Heart right ventricle (tissue), 16 donors: ENCODE measurements around the gene CNDP2. TPM values are rescaled to one million over a fixed set of nuclear protein-coding genes. Genes with fewer than 3 reads are reported as not detected.
A peak's percentile ranks its signal among the peaks of the same experiment; 100 is the strongest.

Experiments used
- ATAC-seq, 8 donors: fragments of 200-7000 bp; cut with Tn5 transposase; one replicate each; pipeline ENCODE4 v1.9.1; 2020; ENCODE audit warnings: mild to moderate bottlenecking in 8 of 8, moderate library complexity in 8 of 8, moderate number of reproducible peaks in 1 of 8
- DNase-seq, 2 donors: peaks; one replicate each; pipeline ENCODE4 v3.0.0-alpha.2; 2020
- H3K27ac ChIP-seq, 10 donors: fragments of 200-600 bp; sonication (generic) in 2 of 10; one replicate each; pipeline versions ENCODE4 v1.5.0 to v1.8.0; 2020 to 2022; ENCODE audit warnings: mild to moderate bottlenecking in 3 of 10
- H3K27me3 ChIP-seq, 7 donors: fragments of 200-600 bp; one replicate each; pipeline ENCODE4 v1.8.0; 2021 to 2022; ENCODE audit warnings: mild to moderate bottlenecking in 2 of 7
- H3K36me3 ChIP-seq, 9 donors: fragments of 200-600 bp; sonication (generic) in 1 of 9; one replicate each; pipeline versions ENCODE4 v1.5.0 to v1.8.0; 2020 to 2022; ENCODE audit warnings: mild to moderate bottlenecking in 2 of 9
- H3K4me1 ChIP-seq, 9 donors: fragments of 200-600 bp; sonication (generic) in 1 of 9; one replicate each; pipeline versions ENCODE4 v1.5.0 to v1.8.0; 2020 to 2022; ENCODE audit warnings: mild to moderate bottlenecking in 4 of 9
- H3K4me3 ChIP-seq, 10 donors: fragments of 200-600 bp; sonication (generic) in 2 of 10; one replicate each; pipeline versions ENCODE4 v1.5.0 to v1.8.0; 2020 to 2022; ENCODE audit warnings: mild to moderate bottlenecking in 7 of 10, moderate library complexity in 2 of 10
- H3K9me3 ChIP-seq, 11 donors: fragments of 200-600 bp in 10 of 11; sonication (generic) in 2 of 11; one replicate each; pipeline versions ENCODE4 v1.5.0 to v1.8.0; 2013 to 2022; ENCODE audit warnings: mild to moderate bottlenecking in 2 of 11, control low read depth in 1 of 11, moderate library complexity in 1 of 11
- CTCF ChIP-seq, 9 donors: fragments of 200-600 bp; sonication (generic) in 2 of 9; IDR thresholded peaks; one replicate each; pipeline versions ENCODE4 v1.5.0 to v1.8.0; 2021 to 2022; ENCODE audit warnings: antibody characterized with exemption in 9 of 9, mild to moderate bottlenecking in 5 of 9, moderate library complexity in 1 of 9
- WGBS, 2 donors: extraction: QIAGEN DNeasy Blood & Tissue Kit; methylation state at CpG; one replicate each; pipeline ENCODE4 v1.1.7; 2013; ENCODE audit warnings: inconsistent platforms in 1 of 2; 5-methylcytosine and 5-hydroxymethylcytosine counted together
- intact Hi-C, 10 donors: fragments of 100-400 bp; cut with DNase I; formaldehyde crosslinking; loops; one replicate each; pipeline versions ENCODE4 v1.11.1 to v1.14.2; 2022
- polyA plus RNA-seq, 2 donors: library from polyadenylated mRNA; stranded (reverse); fragments of 200-250 nt; gene quantifications; one replicate each; pipeline ENCODE4 v1.2.3, GENCODE V29; 2013
- total RNA-seq, 10 donors: library from RNA; stranded (reverse); fragmentation: NEBNext Ultra II Directional in 3 of 10; extraction: Animal tissue kit (Norgen Biotek cat#: 25700) in 3 of 10; gene quantifications; one replicate each; pipeline versions ENCODE4 v1.2.1 to v1.2.4, GENCODE V29; 2021 to 2023
- donor health status: Arrhythmogenic right ventricular cardiomyopathy.
- donor health status: ischemic (EF 13 %, LVEDD 7.1; RV severe dilation, severe dysfunction).
- donor health status: healthy with polysubstance abuse.
- donor health status: DM: no; HTN: yes; CAD: no.
- donor health status: DM: no; HTN: no; CAD: no.
- donor health status: ischemic (EF 25% LVEDD 6.9; RV normal size, moderate dysfunction).
- donor health status: ischemic (EF 25% LVEDD 5.7; RV mildly dilated, moderate dysfunction).
- donor health status: healthy.
- donor health status: DM: yes; HTN: yes; CAD: no.
- donor health status: Ischemic cardiomyopathy.
- donor health status: ischemic (EF 35%, LVEDD 5.7; RV mildly dilated, moderate dysfunction).
- donor health status: nonischemic (EF 11% LVEDD 7.7; RV severe dilation, severe dysfunction).
- donor health status: DM: yes; HTN: yes; CAD: no.
- donor health status: PGD.
- donor health status: ischemic (EF 29% LVEDD 5.4; RV normal size, mild dysfunction).
- donor health status: nonischemic (EF 23%, LVEDD 6.1; RV moderate dilation, normal function).

CNDP2 gene
- total and polyA plus RNA-seq, 12 donors = 48.9 to 117 (median 73.2) TPM

DNA sequence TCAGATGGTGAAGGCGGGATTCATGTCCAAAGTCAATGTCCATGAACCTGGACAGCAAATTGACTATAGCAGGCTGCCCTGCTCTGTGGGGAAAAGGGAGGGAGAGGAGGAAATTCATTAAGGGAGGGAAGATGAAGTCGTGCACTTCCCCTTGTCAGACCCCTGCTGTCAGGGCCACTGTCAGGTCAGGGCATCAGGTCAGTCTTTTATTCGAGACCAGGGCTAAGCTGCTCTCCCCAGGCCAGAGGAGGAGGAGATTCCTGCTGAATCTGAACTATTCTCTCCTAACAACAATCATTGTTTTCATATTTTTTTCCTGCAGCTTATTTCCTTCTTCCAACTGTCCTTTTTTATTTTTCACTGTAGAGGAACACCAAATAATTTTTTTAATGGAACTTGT is 55.3 kb downstream of the CNDP2 start:
- Histone ChIP-seq H3K36me3 (no peaks in the 10 kb centered on the region), H3K4me1 (peaks cover 1 to 25% (median 21%) of the 10 kb centered on the region in 9 donors), H3K4me3 (no peak overlapping the region), H3K27ac (no peak overlapping the region), H3K27me3 (no peaks in the 10 kb centered on the region), H3K9me3 (peaks cover 0 to 24% (median 11%) of the 10 kb centered on the region in 11 donors)
- 48 to 51% methylated on average over 3 of the region's 3 CpGs for WGBS, 2 donors
- TF ChIP-seq CTCF (IDR thresholded peaks at IDR 0.05) = no peak
- DNase-seq (no peak), ATAC-seq (no peak)
- intact Hi-C loops = loop anchor here in 8 of 10 donors (5.0 to 10.0 kb wide), 4 partner anchors 184 to 357 kb away; no protein-coding TSS in a partner anchor

DNA sequence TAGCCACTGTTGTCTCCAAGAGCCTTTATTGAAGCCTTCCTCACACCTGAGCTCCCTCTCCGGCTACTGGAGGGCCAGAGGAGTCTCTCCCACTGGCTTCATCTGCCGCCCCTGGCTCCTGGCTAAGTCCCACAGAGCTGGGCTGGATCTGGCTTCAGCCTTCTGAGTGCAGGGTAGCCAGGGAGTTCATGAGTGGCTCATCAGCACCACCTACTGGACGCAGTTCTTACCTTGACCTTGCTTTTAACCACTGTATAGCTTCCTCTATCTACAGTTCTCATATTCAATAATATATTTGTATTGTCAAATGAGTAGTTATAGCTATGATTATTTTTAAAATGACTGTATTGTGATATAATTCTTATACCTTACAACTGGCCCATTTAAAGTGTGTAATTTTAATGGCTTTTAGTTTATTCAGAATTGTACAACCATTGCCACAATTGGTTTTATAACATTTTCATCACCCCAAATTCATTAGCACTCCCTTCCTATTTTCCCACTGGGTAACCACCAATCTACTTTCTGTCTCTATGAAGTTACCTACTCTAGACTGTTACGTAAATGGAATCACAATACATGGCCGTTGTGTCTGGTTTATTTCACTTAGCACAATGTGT is 55.9 kb downstream of the CNDP2 start:
- Histone ChIP-seq H3K4me3 (no peak overlapping the region), H3K27me3 (no peaks in the 10 kb centered on the region), H3K4me1 (peaks cover 0 to 22% (median 15%) of the 10 kb centered on the region in 9 donors), H3K27ac (no peak overlapping the region), H3K36me3 (no peaks in the 10 kb centered on the region), H3K9me3 (peaks cover 0 to 24% (median 11%) of the 10 kb centered on the region in 11 donors)
- DNase-seq = peak; percentile 70 to 89
- peak; percentile 84 to 92 (median 88) for TF ChIP-seq CTCF (IDR thresholded peaks at IDR 0.05)
- WGBS, 2 donors = 16 to 17% methylated on average over 5 of the region's 5 CpGs
- ATAC-seq = peak; percentile 86 to 95 (median 94)
- intact Hi-C loops = loop anchor here in 9 of 10 donors (1.0 to 10.0 kb wide), 8 partner anchors 56 to 357 kb away; partner anchors contain the start of gene CNDP2 (in 1 of the 9)

GRCh38 chr18:74556126-74556525 is 60.0 kb downstream of the CNDP2 start:
- Histone ChIP-seq H3K27ac (no peak overlapping the region), H3K36me3 (no peaks in the 10 kb centered on the region), H3K27me3 (no peaks in the 10 kb centered on the region), H3K9me3 (no peaks in the 10 kb centered on the region), H3K4me1 (peaks cover 0 to 10% (median 6%) of the 10 kb centered on the region in 9 donors), H3K4me3 (no peak overlapping the region)
- intact Hi-C loops = loop anchor here in 2 of 10 donors (5.0 to 10.0 kb wide), 2 partner anchors 359 to 361 kb away; no protein-coding TSS in a partner anchor
- no peak for ATAC-seq
- TF ChIP-seq CTCF (IDR thresholded peaks at IDR 0.05) = no peak
- WGBS, 2 donors = 90 to 93% methylated on average over 11 of the region's 11 CpGs
- no peak for DNase-seq

- DNase-seq (no peak), ATAC-seq (no peak)
- H3K9me3 ChIP-seq = no peaks in the 10 kb centered on the region
- intact Hi-C loops = loop anchor here in 2 of 10 donors (5.0 to 10.0 kb wide), 2 partner anchors 361 to 363 kb away; no protein-coding TSS in a partner anchor
- peaks cover 0 to 2% (median 0%) of the 10 kb centered on the region in 9 donors for H3K4me1 ChIP-seq
- H3K27me3 ChIP-seq = no peaks in the 10 kb centered on the region
- 63 to 88% methylated on average over 4 of the region's 4 CpGs for WGBS, 2 donors
- no peak overlapping the region for H3K27ac ChIP-seq
- TF ChIP-seq CTCF (IDR thresholded peaks at IDR 0.05) = no peak
- no peak overlapping the region for H3K4me3 ChIP-seq
- no peaks in the 10 kb centered on the region for H3K36me3 ChIP-seq
Measured at GRCh38 chr18:74558096-74558495, 61.9 kb downstream of the CNDP2 start.
